ENCODE results near the gene ATF4. TPM values are rescaled to one million over a fixed set of nuclear protein-coding genes. Genes with fewer than 3 reads are reported as not detected.
A peak's percentile ranks its signal among the peaks of the same experiment; 100 is the strongest.

Gene ATF4
- total and polyA plus RNA-seq, 2 of the 13 experiments (the other 11 are each of a cell fraction or from before 2014, with no cell fraction given), result 486 to 1,297 TPM

DNA sequence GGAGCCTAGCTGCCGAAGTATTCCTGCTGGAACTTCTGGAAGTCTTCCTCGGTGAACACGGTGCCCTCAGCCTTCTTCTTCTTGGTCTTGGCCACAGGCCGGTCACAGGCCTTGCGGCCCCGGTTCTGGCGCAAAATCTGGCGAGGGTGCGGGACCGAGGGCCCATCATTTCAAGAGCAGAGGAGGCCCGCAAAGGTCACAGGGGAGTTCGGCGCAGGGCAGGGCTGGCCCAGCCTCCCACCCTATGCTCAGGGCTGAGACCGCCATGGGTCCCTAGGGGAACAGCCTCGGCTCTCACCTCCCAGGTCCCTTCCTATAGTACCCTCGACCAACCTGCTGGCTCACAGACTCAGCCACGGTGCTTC lies 9.1 kb downstream of the ATF4 start (continued):
- TF ChIP-seq, protein P1, sequence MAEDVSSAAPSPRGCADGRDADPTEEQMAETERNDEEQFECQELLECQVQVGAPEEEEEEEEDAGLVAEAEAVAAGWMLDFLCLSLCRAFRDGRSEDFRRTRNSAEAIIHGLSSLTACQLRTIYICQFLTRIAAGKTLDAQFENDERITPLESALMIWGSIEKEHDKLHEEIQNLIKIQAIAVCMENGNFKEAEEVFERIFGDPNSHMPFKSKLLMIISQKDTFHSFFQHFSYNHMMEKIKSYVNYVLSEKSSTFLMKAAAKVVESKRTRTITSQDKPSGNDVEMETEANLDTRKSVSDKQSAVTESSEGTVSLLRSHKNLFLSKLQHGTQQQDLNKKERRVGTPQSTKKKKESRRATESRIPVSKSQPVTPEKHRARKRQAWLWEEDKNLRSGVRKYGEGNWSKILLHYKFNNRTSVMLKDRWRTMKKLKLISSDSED (CRISPR knock-in tag; IDR thresholded peaks at IDR 0.05), result no peak
- no peak for TF ChIP-seq ZFP90 (CRISPR knock-in tag; IDR thresholded peaks at IDR 0.05; ENCODE audit: borderline replicate concordance)
- TF ChIP-seq ZNF282 (IDR thresholded peaks at IDR 0.05; ENCODE audit: partially characterized antibody), result no peak
- no peak for TF ChIP-seq ZKSCAN8 (CRISPR knock-in tag; IDR thresholded peaks at IDR 0.05; ENCODE audit: borderline replicate concordance)
- no peak for TF ChIP-seq ATF1 (CRISPR knock-in tag; IDR thresholded peaks at IDR 0.05)
- TF ChIP-seq, protein P2, sequence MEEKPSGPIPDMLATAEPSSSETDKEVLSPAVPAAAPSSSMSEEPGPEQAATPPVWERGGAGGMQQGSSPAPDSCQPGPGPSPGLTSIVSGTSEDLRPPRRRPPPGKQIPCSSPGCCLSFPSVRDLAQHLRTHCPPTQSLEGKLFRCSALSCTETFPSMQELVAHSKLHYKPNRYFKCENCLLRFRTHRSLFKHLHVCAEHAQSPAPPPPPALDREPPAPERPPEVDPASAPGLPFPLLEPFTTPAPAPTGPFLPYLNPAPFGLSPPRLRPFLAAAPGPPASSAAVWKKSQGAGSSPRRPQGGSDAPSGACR (CRISPR knock-in tag; IDR thresholded peaks at IDR 0.05), result no peak
- TF ChIP-seq ZNF749 (CRISPR knock-in tag; IDR thresholded peaks at IDR 0.05; ENCODE audit: borderline replicate concordance), result no peak
- no peak for TF ChIP-seq DNMT3B (CRISPR knock-in tag; conservative IDR thresholded peaks at IDR 0.05)
- no peak for TF ChIP-seq ARNT (IDR thresholded peaks at IDR 0.05)
- TF ChIP-seq, protein P3, sequence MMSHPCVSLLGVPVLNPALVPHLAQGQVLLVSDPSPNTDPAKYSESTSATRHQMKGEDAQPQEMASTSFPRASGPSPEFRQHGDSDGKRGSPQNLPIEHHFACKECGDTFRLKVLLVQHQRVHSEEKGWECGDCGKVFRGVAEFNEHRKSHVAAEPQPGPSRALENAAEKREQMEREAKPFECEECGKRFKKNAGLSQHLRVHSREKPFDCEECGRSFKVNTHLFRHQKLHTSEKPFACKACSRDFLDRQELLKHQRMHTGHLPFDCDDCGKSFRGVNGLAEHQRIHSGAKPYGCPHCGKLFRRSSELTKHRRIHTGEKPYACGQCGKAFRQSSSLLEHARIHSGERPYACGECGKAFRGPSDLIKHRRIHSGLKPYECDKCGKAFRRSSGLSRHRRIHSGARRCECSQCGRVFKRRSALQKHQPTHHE (CRISPR knock-in tag; IDR thresholded peaks at IDR 0.05; ENCODE audit: borderline replicate concordance), result no peak
- TF ChIP-seq ZNF776 (CRISPR knock-in tag; IDR thresholded peaks at IDR 0.05), result 0 out of 2 replicates have a peak, but pooled peaks have one; percentile 19
- no peak for TF ChIP-seq FOXP1 (IDR thresholded peaks at IDR 0.05)
- no peak for TF ChIP-seq FOXP1 (CRISPR knock-in tag; IDR thresholded peaks at IDR 0.05)
- TF ChIP-seq, protein P4, sequence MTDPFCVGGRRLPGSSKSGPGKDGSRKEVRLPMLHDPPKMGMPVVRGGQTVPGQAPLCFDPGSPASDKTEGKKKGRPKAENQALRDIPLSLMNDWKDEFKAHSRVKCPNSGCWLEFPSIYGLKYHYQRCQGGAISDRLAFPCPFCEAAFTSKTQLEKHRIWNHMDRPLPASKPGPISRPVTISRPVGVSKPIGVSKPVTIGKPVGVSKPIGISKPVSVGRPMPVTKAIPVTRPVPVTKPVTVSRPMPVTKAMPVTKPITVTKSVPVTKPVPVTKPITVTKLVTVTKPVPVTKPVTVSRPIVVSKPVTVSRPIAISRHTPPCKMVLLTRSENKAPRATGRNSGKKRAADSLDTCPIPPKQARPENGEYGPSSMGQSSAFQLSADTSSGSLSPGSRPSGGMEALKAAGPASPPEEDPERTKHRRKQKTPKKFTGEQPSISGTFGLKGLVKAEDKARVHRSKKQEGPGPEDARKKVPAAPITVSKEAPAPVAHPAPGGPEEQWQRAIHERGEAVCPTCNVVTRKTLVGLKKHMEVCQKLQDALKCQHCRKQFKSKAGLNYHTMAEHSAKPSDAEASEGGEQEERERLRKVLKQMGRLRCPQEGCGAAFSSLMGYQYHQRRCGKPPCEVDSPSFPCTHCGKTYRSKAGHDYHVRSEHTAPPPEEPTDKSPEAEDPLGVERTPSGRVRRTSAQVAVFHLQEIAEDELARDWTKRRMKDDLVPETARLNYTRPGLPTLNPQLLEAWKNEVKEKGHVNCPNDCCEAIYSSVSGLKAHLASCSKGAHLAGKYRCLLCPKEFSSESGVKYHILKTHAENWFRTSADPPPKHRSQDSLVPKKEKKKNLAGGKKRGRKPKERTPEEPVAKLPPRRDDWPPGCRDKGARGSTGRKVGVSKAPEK (CRISPR knock-in tag; IDR thresholded peaks at IDR 0.05; ENCODE audit: borderline replicate concordance), result no peak
- no peak for TF ChIP-seq ZNF30 (CRISPR knock-in tag; IDR thresholded peaks at IDR 0.05)
- TF ChIP-seq, protein P5, sequence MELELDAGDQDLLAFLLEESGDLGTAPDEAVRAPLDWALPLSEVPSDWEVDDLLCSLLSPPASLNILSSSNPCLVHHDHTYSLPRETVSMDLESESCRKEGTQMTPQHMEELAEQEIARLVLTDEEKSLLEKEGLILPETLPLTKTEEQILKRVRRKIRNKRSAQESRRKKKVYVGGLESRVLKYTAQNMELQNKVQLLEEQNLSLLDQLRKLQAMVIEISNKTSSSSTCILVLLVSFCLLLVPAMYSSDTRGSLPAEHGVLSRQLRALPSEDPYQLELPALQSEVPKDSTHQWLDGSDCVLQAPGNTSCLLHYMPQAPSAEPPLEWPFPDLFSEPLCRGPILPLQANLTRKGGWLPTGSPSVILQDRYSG (CRISPR knock-in tag; IDR thresholded peaks at IDR 0.05), result no peak
- TF ChIP-seq ZNF772 (CRISPR knock-in tag; IDR thresholded peaks at IDR 0.05), result no peak
- TF ChIP-seq NFIB (CRISPR knock-in tag; IDR thresholded peaks at IDR 0.05; ENCODE audit: borderline replicate concordance), result no peak
- TF ChIP-seq, protein P6, sequence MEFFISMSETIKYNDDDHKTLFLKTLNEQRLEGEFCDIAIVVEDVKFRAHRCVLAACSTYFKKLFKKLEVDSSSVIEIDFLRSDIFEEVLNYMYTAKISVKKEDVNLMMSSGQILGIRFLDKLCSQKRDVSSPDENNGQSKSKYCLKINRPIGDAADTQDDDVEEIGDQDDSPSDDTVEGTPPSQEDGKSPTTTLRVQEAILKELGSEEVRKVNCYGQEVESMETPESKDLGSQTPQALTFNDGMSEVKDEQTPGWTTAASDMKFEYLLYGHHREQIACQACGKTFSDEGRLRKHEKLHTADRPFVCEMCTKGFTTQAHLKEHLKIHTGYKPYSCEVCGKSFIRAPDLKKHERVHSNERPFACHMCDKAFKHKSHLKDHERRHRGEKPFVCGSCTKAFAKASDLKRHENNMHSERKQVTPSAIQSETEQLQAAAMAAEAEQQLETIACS (CRISPR knock-in tag; IDR thresholded peaks at IDR 0.05), result no peak
- TF ChIP-seq, protein P7, sequence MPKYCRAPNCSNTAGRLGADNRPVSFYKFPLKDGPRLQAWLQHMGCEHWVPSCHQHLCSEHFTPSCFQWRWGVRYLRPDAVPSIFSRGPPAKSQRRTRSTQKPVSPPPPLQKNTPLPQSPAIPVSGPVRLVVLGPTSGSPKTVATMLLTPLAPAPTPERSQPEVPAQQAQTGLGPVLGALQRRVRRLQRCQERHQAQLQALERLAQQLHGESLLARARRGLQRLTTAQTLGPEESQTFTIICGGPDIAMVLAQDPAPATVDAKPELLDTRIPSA (CRISPR knock-in tag; IDR thresholded peaks at IDR 0.05; ENCODE audit: borderline replicate concordance), result no peak
- no peak for TF ChIP-seq POLR2G (IDR thresholded peaks at IDR 0.05; ENCODE audit: low read depth, low read length)
- TF ChIP-seq THAP11 (CRISPR knock-in tag; IDR thresholded peaks at IDR 0.05), result no peak
- 0 out of 2 replicates have a peak, but pooled peaks have one; percentile 13 for TF ChIP-seq ESRRA (CRISPR knock-in tag; IDR thresholded peaks at IDR 0.05; ENCODE audit: low read depth)
- no peak for TF ChIP-seq POLR2A (IDR thresholded peaks at IDR 0.05; ENCODE audit: insufficient read depth in 1 of 2, low read depth in 2 of 2, low read length in 2 of 2)

All from HepG2 (cell line).